OCI-LY3 (cell line): ENCODE results near the gene RNPEPL1.

Experiments
- EZH2phosphoT487 ChIP-seq: fragments of 200-600 bp; shearing (Covaris generic); IDR thresholded peaks from 2 replicates; pipeline ENCODE4 v1.6.1; 2018; ENCODE audit warnings: antibody characterized with exemption, mixed run types, low read depth
- TF ChIP-seq, protein P1 (sequence below): fragments of 200-600, 300-600 bp; sonication (generic); IDR thresholded peaks from 2 replicates; pipeline ENCODE4 v1.5.1; 2014; ENCODE audit warnings: antibody characterized with exemption, low read length, low read depth

DNA sequence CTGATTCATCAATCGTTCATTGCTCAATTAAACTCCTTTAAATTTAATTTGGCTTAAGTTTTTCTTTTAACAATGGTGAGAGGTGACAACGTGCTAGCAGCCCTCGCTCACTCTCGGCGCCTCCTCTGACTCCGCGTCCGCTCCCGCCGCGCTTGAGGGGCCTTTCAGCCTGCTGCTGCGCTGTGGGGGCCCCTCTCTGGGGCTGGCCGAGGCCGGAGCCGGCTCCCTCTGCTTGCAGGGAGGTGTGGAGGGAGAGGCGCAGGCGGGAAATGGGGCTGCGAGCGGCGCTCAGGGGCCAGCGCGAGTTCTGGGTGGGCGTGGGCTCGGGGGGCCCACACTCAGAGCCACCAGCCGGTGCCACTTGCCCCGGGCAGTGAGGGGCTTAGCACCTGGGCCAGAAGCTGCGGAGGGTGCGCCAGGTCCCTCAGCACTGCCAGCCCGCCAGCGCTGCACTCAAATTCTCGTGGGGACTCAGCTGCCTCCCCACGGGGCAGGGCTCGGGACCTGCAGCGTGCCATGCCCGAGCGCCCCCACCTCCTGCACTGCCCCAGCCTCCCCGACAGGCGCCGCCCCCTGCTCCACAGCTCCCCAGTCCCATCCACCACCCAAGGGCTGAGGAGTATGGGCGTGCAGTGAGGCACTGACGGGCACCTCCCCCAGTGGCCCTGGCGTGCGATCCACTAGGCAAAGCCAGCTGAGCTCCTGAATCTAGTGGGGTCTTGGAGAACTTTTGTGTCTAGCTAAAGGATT, 30.1 kb upstream of the RNPEPL1 start:
- TF ChIP-seq, protein P1, sequence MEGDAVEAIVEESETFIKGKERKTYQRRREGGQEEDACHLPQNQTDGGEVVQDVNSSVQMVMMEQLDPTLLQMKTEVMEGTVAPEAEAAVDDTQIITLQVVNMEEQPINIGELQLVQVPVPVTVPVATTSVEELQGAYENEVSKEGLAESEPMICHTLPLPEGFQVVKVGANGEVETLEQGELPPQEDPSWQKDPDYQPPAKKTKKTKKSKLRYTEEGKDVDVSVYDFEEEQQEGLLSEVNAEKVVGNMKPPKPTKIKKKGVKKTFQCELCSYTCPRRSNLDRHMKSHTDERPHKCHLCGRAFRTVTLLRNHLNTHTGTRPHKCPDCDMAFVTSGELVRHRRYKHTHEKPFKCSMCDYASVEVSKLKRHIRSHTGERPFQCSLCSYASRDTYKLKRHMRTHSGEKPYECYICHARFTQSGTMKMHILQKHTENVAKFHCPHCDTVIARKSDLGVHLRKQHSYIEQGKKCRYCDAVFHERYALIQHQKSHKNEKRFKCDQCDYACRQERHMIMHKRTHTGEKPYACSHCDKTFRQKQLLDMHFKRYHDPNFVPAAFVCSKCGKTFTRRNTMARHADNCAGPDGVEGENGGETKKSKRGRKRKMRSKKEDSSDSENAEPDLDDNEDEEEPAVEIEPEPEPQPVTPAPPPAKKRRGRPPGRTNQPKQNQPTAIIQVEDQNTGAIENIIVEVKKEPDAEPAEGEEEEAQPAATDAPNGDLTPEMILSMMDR, result no peak
- TF ChIP-seq EZH2phosphoT487, result no peak
